Measurements from ENCODE around the gene RSPRY1.

Gene RSPRY1

GRCh38 chr16:57185945-57186871 lies at the start of gene RSPRY1, which contains the start of gene PSME3IP1:
TSS of gene RSPRY1 (plus strand) at chr16:57186329. CDS start at chr16:57204659, 18,330 bp downstream.
TSS of gene PSME3IP1 (minus strand) at chr16:57186039. CDS start at chr16:57173854, 12,185 bp downstream.
- in situ Hi-C loops (cut with HindIII; ENCODE audit: low pct_unique_long_range_greater_than_20kb, low sequenced_read_pairs): no loop called here
- no peak for TF ChIP-seq JUND (IDR thresholded peaks at IDR 0.05; ENCODE audit: low read depth)
- DNase-seq (ENCODE audit: low read depth in 1 of 2, low spot score in 1 of 2): peak; percentile 97 to 99

GRCh38 chr16:57137043-57137442 lies 49.1 kb upstream of the RSPRY1 start:
- in situ Hi-C loops (cut with HindIII; ENCODE audit: low pct_unique_long_range_greater_than_20kb, low sequenced_read_pairs): no loop called here
- no peak for TF ChIP-seq JUND (IDR thresholded peaks at IDR 0.05; ENCODE audit: low read depth)
- DNase-seq (ENCODE audit: low read depth in 1 of 2, low spot score in 1 of 2): no peak

- no peak for DNase-seq (ENCODE audit: low read depth in 1 of 2, low spot score in 1 of 2)
- in situ Hi-C loops (cut with HindIII; ENCODE audit: low pct_unique_long_range_greater_than_20kb, low sequenced_read_pairs): no loop called here
- TF ChIP-seq JUND (IDR thresholded peaks at IDR 0.05; ENCODE audit: low read depth): no peak
Measured at GRCh38 chr16:57137566-57138273, 48.4 kb upstream of the RSPRY1 start.

GRCh38 chr16:57138281-57138935 lies 47.7 kb upstream of the RSPRY1 start:
- no peak for TF ChIP-seq JUND (IDR thresholded peaks at IDR 0.05; ENCODE audit: low read depth)
- in situ Hi-C loops (cut with HindIII; ENCODE audit: low pct_unique_long_range_greater_than_20kb, low sequenced_read_pairs): no loop called here
- DNase-seq (ENCODE audit: low read depth in 1 of 2, low spot score in 1 of 2): no peak

- in situ Hi-C loops (cut with HindIII; ENCODE audit: low pct_unique_long_range_greater_than_20kb, low sequenced_read_pairs): no loop called here
- DNase-seq (ENCODE audit: low read depth in 1 of 2, low spot score in 1 of 2): no peak
- no peak for TF ChIP-seq JUND (IDR thresholded peaks at IDR 0.05; ENCODE audit: low read depth)
Measured at GRCh38 chr16:57140931-57141668, 45.0 kb upstream of the RSPRY1 start.

GRCh38 chr16:57141822-57142631 lies 44.1 kb upstream of the RSPRY1 start:
- DNase-seq (ENCODE audit: low read depth in 1 of 2, low spot score in 1 of 2): no peak
- no peak for TF ChIP-seq JUND (IDR thresholded peaks at IDR 0.05; ENCODE audit: low read depth)
- in situ Hi-C loops (cut with HindIII; ENCODE audit: low pct_unique_long_range_greater_than_20kb, low sequenced_read_pairs): no loop called here

GRCh38 chr16:57143149-57143921 lies 42.8 kb upstream of the RSPRY1 start:
- DNase-seq (ENCODE audit: low read depth in 1 of 2, low spot score in 1 of 2): no peak
- TF ChIP-seq JUND (IDR thresholded peaks at IDR 0.05; ENCODE audit: low read depth): no peak
- in situ Hi-C loops (cut with HindIII; ENCODE audit: low pct_unique_long_range_greater_than_20kb, low sequenced_read_pairs): no loop called here

GRCh38 chr16:57144027-57144426 lies 42.1 kb upstream of the RSPRY1 start:
- no peak for TF ChIP-seq JUND (IDR thresholded peaks at IDR 0.05; ENCODE audit: low read depth)
- DNase-seq (ENCODE audit: low read depth in 1 of 2, low spot score in 1 of 2): no peak
- in situ Hi-C loops (cut with HindIII; ENCODE audit: low pct_unique_long_range_greater_than_20kb, low sequenced_read_pairs): no loop called here

- no peak for DNase-seq (ENCODE audit: low read depth in 1 of 2, low spot score in 1 of 2)
- in situ Hi-C loops (cut with HindIII; ENCODE audit: low pct_unique_long_range_greater_than_20kb, low sequenced_read_pairs): no loop called here
- no peak for TF ChIP-seq JUND (IDR thresholded peaks at IDR 0.05; ENCODE audit: low read depth)
Measured at GRCh38 chr16:57145046-57146021, 40.8 kb upstream of the RSPRY1 start.
